CD8-positive, alpha-beta memory T cell (primary cell): ENCODE measurements around the gene INSC. TPM values are rescaled to one million over a fixed set of nuclear protein-coding genes. Genes with fewer than 3 reads are reported as not detected.

Experiments used
- CTCF ChIA-PET: fragments of 350-600 bp; sonication (Branson Sonifier 250); formaldehyde crosslinking; loops from one replicate; lab custom pipeline; 2021; ENCODE audit warnings: antibody characterized with exemption; lab: Charles Lee
- POLR2A ChIA-PET: fragments of 350-600 bp; sonication (Branson Sonifier 250); formaldehyde crosslinking; loops from one replicate; lab custom pipeline; 2021; ENCODE audit warnings: antibody characterized with exemption; lab: Charles Lee
- DNase-seq, 5 donors: peaks; one replicate each; pipeline versions ENCODE4 v3.0.0 to v3.0.0-alpha.2; 2020 to 2022; ENCODE audit warnings: mixed read lengths in 1 of 5
- H3K27ac ChIP-seq: one replicate; pipeline ENCODE4 v1.7.0; 2013; ENCODE audit warnings: low read depth, mild to moderate bottlenecking, low read length, moderate library complexity
- H3K27me3 ChIP-seq: 2 replicates; pipeline ENCODE4 v1.7.0; 2013; ENCODE audit warnings: low read length, mild to moderate bottlenecking; ENCODE audit not compliant: insufficient read depth, poor library complexity, severe bottlenecking
- H3K36me3 ChIP-seq: 2 replicates; pipeline ENCODE4 v1.7.0; 2013; ENCODE audit warnings: mild to moderate bottlenecking, low read length, moderate library complexity; ENCODE audit not compliant: insufficient read depth
- H3K4me1 ChIP-seq: 2 replicates; pipeline ENCODE4 v1.7.0; 2013; ENCODE audit warnings: mild to moderate bottlenecking, low read length, moderate library complexity; ENCODE audit not compliant: insufficient read depth
- H3K4me3 ChIP-seq: 2 replicates; pipeline ENCODE4 v1.7.0; 2013; ENCODE audit warnings: mild to moderate bottlenecking, low read length
- H3K9me3 ChIP-seq: 2 replicates; pipeline ENCODE4 v1.7.0; 2013; ENCODE audit warnings: mild to moderate bottlenecking, low read length
- H3K27ac Mint-ChIP-seq, 8 donors: one replicate each; pipeline ENCODE4 v1.8.0; 2020 to 2021; ENCODE audit warnings: mixed read lengths in 8 of 8, mild to moderate bottlenecking in 6 of 8, inconsistent platforms in 3 of 8, moderate library complexity in 3 of 8
- H3K27me3 Mint-ChIP-seq, 2 donors: one replicate each; pipeline ENCODE4 v1.8.0; 2020 to 2021; ENCODE audit warnings: mixed read lengths in 2 of 2, mild to moderate bottlenecking in 1 of 2, moderate library complexity in 1 of 2
- H3K36me3 Mint-ChIP-seq, 3 donors: one replicate each; pipeline ENCODE4 v1.8.0; 2020 to 2021; ENCODE audit warnings: mixed read lengths in 3 of 3, inconsistent platforms in 1 of 3, mild to moderate bottlenecking in 1 of 3
- H3K4me1 Mint-ChIP-seq, 3 donors: one replicate each; pipeline ENCODE4 v1.8.0; 2020 to 2021; ENCODE audit warnings: mixed read lengths in 3 of 3, inconsistent platforms in 1 of 3, mild to moderate bottlenecking in 1 of 3
- H3K4me3 Mint-ChIP-seq, 7 donors: one replicate each; pipeline ENCODE4 v1.8.0; 2020 to 2021; ENCODE audit warnings: mixed read lengths in 7 of 7, mild to moderate bottlenecking in 6 of 7, moderate library complexity in 4 of 7, inconsistent platforms in 2 of 7
- H3K9me3 Mint-ChIP-seq, 5 donors: one replicate each; pipeline ENCODE4 v1.8.0; 2020 to 2022; ENCODE audit warnings: mixed read lengths in 5 of 5, mild to moderate bottlenecking in 3 of 5, moderate library complexity in 2 of 5, inconsistent platforms in 1 of 5
- polyA plus RNA-seq: library from polyadenylated mRNA; unstranded; fragments of 300-500 nt; fragmentation: Illumina TruSeq; gene quantifications from one replicate; pipeline ENCODE4 v1.2.3, GENCODE V29; 2021
- total RNA-seq, 2 experiments: library from RNA; stranded (reverse); gene quantifications; one replicate each; pipeline ENCODE4 v1.2.3, GENCODE V29; 2021

Gene INSC
- total and polyA plus RNA-seq, 3 experiments from 2014 or later = not detected

DNA sequence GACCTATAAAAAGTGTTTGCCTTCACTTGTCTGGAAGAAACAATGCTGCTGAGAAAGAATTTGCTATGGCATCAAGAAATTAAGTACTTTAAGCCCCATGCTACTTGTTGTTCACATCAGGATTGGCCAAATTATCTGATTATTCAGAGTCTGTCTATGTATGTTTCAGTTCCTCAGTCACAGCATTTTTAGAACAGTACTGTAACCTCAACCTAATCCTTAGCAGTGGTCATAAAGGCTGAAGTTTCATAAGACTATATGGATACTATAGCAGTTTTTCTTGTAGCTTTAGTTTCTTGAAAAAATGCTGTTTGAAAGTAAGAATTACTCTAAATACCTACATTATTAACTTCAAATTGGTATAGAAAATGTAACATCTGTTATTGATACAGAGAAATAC, 153.9 kb downstream of the INSC start:
- Mint-ChIP-seq H3K36me3 (no peaks in the 10 kb centered on the region), H3K4me3 (no peak overlapping the region), H3K27ac (no peak overlapping the region), H3K9me3 (peaks cover 4 to 28% (median 7%) of the 10 kb centered on the region in 5 donors), H3K27me3 (peaks cover 0 to 3% of the 10 kb centered on the region in 2 donors), H3K4me1 (no peaks in the 10 kb centered on the region)
- DNase-seq = no peak
- Histone ChIP-seq H3K27me3 (no peaks in the 10 kb centered on the region), H3K27ac (no peak overlapping the region), H3K4me1 (no peaks in the 10 kb centered on the region), H3K9me3 (no peaks in the 10 kb centered on the region), H3K4me3 (no peak overlapping the region), H3K36me3 (no peaks in the 10 kb centered on the region)
- POLR2A ChIA-PET = no interaction called here
- CTCF ChIA-PET = no interaction called here

DNA sequence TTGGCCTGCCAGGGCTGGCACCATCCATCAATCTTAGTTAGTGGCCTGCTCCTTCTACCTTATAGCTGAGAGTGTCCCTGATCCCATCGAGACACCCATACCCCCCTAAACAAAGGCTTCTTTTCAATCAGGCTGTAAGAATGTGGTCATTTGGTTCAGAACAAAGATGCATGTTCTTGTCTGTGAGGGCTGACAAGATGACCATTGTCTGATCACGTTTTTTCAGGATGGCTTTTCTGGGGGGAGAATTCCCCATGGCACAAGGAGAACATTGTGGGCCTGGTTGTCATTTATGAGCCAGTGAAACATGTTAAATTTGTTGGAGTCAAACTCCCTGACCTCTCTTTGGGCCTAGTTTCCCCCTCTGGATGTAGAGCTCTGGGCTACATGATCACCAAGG, 160.4 kb downstream of the INSC start:
- Histone ChIP-seq H3K36me3 (no peaks in the 10 kb centered on the region), H3K4me3 (no peak overlapping the region), H3K4me1 (no peaks in the 10 kb centered on the region), H3K9me3 (no peaks in the 10 kb centered on the region), H3K27ac (no peak overlapping the region), H3K27me3 (no peaks in the 10 kb centered on the region)
- Mint-ChIP-seq H3K4me3 (no peak overlapping the region), H3K4me1 (no peaks in the 10 kb centered on the region), H3K9me3 (peaks cover 0 to 4% (median 0%) of the 10 kb centered on the region in 5 donors), H3K27ac (no peak overlapping the region), H3K36me3 (no peaks in the 10 kb centered on the region), H3K27me3 (peaks cover 12 to 32% of the 10 kb centered on the region in 2 donors)
- DNase-seq = no peak
- ChIA-PET CTCF (no interaction called here), POLR2A (no interaction called here)

DNA sequence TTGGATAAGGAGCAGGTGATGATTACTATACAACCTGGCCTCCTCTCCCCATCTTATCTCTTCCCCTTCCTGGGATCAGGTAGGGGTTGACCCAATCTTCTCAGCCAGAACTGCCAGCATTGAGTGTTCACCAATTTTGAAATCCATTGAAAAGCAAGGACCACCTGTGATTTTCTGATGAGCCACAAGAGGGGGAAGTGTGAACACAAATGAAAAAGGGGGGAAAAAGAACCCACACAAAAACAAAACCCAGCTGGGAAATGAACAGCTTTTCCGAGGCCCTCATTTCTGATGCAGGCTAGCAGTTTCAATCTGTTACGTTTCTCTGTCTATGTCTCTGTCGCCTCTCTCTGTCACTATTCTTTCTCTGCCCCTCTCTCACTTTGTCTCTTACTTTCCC, 161.9 kb downstream of the INSC start:
- Histone ChIP-seq H3K4me3 (no peak overlapping the region), H3K9me3 (no peaks in the 10 kb centered on the region), H3K36me3 (no peaks in the 10 kb centered on the region), H3K4me1 (no peaks in the 10 kb centered on the region), H3K27me3 (no peaks in the 10 kb centered on the region), H3K27ac (no peak overlapping the region)
- Mint-ChIP-seq H3K4me1 (no peaks in the 10 kb centered on the region), H3K27me3 (peaks cover 12 to 32% of the 10 kb centered on the region in 2 donors), H3K27ac (no peak overlapping the region), H3K36me3 (no peaks in the 10 kb centered on the region), H3K9me3 (peaks cover 0 to 4% (median 0%) of the 10 kb centered on the region in 5 donors), H3K4me3 (no peak overlapping the region)
- no peak for DNase-seq
- POLR2A ChIA-PET = no interaction called here
- CTCF ChIA-PET = no interaction called here

GRCh38 chr11:15278128-15278527, 163.4 kb downstream of the INSC start:
- Mint-ChIP-seq H3K9me3 (no peaks in the 10 kb centered on the region), H3K36me3 (no peaks in the 10 kb centered on the region), H3K4me1 (no peaks in the 10 kb centered on the region), H3K27ac (no peak overlapping the region), H3K27me3 (peaks cover 15 to 40% of the 10 kb centered on the region in 2 donors), H3K4me3 (no peak overlapping the region)
- Histone ChIP-seq H3K9me3 (no peaks in the 10 kb centered on the region), H3K4me3 (no peak overlapping the region), H3K27me3 (no peaks in the 10 kb centered on the region), H3K27ac (no peak overlapping the region), H3K36me3 (no peaks in the 10 kb centered on the region), H3K4me1 (no peaks in the 10 kb centered on the region)
- DNase-seq = no peak
- ChIA-PET CTCF (no interaction called here), POLR2A (no interaction called here)

DNA sequence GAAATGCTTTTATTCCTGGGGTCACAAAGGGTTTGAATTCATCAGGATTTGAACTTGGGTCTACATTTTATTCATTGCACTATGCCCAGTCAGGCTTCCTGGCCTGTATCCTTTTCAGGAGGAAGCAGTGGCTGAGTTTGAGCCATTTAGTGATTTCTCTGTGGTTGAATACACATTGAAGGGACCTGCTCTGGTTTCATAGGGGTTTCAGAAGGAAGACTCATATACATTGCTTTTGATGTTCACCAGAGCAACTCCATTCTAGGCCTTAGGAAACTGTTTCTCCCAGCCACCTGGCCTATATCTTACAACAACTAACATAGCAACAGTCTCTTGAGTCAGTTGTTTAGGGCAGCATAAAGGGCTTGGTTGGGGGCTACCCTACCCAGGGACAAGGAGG, 165.7 kb downstream of the INSC start:
- Histone ChIP-seq H3K36me3 (no peaks in the 10 kb centered on the region), H3K27ac (no peak overlapping the region), H3K27me3 (no peaks in the 10 kb centered on the region), H3K9me3 (no peaks in the 10 kb centered on the region), H3K4me3 (no peak overlapping the region), H3K4me1 (no peaks in the 10 kb centered on the region)
- Mint-ChIP-seq H3K9me3 (no peaks in the 10 kb centered on the region), H3K27me3 (peaks cover 11 to 27% of the 10 kb centered on the region in 2 donors), H3K4me3 (no peak overlapping the region), H3K4me1 (no peaks in the 10 kb centered on the region), H3K36me3 (no peaks in the 10 kb centered on the region), H3K27ac (no peak overlapping the region)
- ChIA-PET CTCF (no interaction called here), POLR2A (no interaction called here)
- DNase-seq = no peak

GRCh38 chr11:15282754-15283153, 168.0 kb downstream of the INSC start:
- no peak overlapping the region for H3K27ac Mint-ChIP-seq
- H3K4me3 Mint-ChIP-seq = no peak overlapping the region
- no peaks in the 10 kb centered on the region for H3K36me3 Mint-ChIP-seq
- no peaks in the 10 kb centered on the region for H3K4me1 Mint-ChIP-seq
- Histone ChIP-seq H3K4me3 (no peak overlapping the region), H3K4me1 (no peaks in the 10 kb centered on the region), H3K9me3 (no peaks in the 10 kb centered on the region), H3K27me3 (no peaks in the 10 kb centered on the region), H3K36me3 (no peaks in the 10 kb centered on the region), H3K27ac (no peak overlapping the region)
- no peaks in the 10 kb centered on the region for H3K9me3 Mint-ChIP-seq
- ChIA-PET CTCF (no interaction called here), POLR2A (no interaction called here)
- DNase-seq = no peak
- H3K27me3 Mint-ChIP-seq = peaks cover 5 to 8% of the 10 kb centered on the region in 2 donors

- no peak overlapping the region for H3K4me3 ChIP-seq
- peaks cover 5 to 8% of the 10 kb centered on the region in 2 donors for H3K27me3 Mint-ChIP-seq
- POLR2A ChIA-PET = no interaction called here
- H3K4me1 ChIP-seq = no peaks in the 10 kb centered on the region
- H3K9me3 ChIP-seq = no peaks in the 10 kb centered on the region
- no peaks in the 10 kb centered on the region for H3K27me3 ChIP-seq
- H3K36me3 ChIP-seq = no peaks in the 10 kb centered on the region
- no peak overlapping the region for H3K27ac Mint-ChIP-seq
- H3K4me1 Mint-ChIP-seq = no peaks in the 10 kb centered on the region
- no peaks in the 10 kb centered on the region for H3K36me3 Mint-ChIP-seq
- H3K27ac ChIP-seq = no peak overlapping the region
- CTCF ChIA-PET = no interaction called here
- no peak for DNase-seq
- no peak overlapping the region for H3K4me3 Mint-ChIP-seq
- H3K9me3 Mint-ChIP-seq = peaks cover 0 to 3% (median 0%) of the 10 kb centered on the region in 5 donors
Observed at GRCh38 chr11:15286465-15286864, 171.7 kb downstream of the INSC start.

DNA sequence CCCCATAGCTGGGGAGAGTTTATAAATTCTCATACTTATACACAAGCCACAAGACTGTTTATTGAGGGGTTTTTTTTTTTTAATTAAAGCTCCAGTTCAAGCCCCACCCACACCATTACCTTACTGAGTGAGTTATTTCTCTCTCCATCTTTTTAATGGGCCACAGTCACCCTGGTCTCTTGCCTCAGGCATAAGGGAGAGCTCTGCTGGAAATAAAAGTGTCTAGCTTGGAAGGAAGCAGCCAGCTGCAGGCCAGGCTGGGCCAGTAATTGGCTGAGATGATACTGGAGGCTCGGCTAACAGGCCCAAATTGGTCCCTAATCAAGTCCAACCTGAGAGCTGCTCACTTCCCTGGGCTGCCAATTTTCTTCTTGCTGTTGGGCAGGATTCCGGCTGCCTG, 174.1 kb downstream of the INSC start:
- Mint-ChIP-seq H3K4me3 (no peak overlapping the region), H3K27ac (no peak overlapping the region), H3K27me3 (peaks cover 0 to 1% of the 10 kb centered on the region in 2 donors), H3K4me1 (no peaks in the 10 kb centered on the region), H3K36me3 (no peaks in the 10 kb centered on the region), H3K9me3 (peaks cover 0 to 3% (median 0%) of the 10 kb centered on the region in 5 donors)
- CTCF ChIA-PET = no interaction called here
- no peaks in the 10 kb centered on the region for H3K9me3 ChIP-seq
- H3K27ac ChIP-seq = no peak overlapping the region
- H3K4me3 ChIP-seq = no peak overlapping the region
- POLR2A ChIA-PET = no interaction called here
- H3K27me3 ChIP-seq = no peaks in the 10 kb centered on the region
- no peaks in the 10 kb centered on the region for H3K36me3 ChIP-seq
- no peaks in the 10 kb centered on the region for H3K4me1 ChIP-seq
- DNase-seq = no peak

- DNase-seq = no peak
- no peak overlapping the region for H3K4me3 Mint-ChIP-seq
- peaks cover 0 to 1% of the 10 kb centered on the region in 2 donors for H3K27me3 Mint-ChIP-seq
- H3K9me3 Mint-ChIP-seq = peaks cover 0 to 3% (median 0%) of the 10 kb centered on the region in 5 donors
- no peaks in the 10 kb centered on the region for H3K27me3 ChIP-seq
- CTCF ChIA-PET = no interaction called here
- H3K27ac ChIP-seq = no peak overlapping the region
- POLR2A ChIA-PET = no interaction called here
- no peak overlapping the region for H3K27ac Mint-ChIP-seq
- no peak overlapping the region for H3K4me3 ChIP-seq
- no peaks in the 10 kb centered on the region for H3K4me1 ChIP-seq
- H3K36me3 Mint-ChIP-seq = no peaks in the 10 kb centered on the region
- H3K4me1 Mint-ChIP-seq = no peaks in the 10 kb centered on the region
- no peaks in the 10 kb centered on the region for H3K36me3 ChIP-seq
- H3K9me3 ChIP-seq = no peaks in the 10 kb centered on the region
Observed at GRCh38 chr11:15289723-15290122, 175.0 kb downstream of the INSC start.
